Esophagus muscularis mucosa (tissue), 3 donors: ENCODE results near the gene FOXP2.

ENCODE experiments used
- POLR2A ChIP-seq: fragments of 450-650 bp; IDR thresholded peaks from one replicate; pipeline ENCODE4 v1.6.1; 2017; ENCODE audit warnings: antibody characterized with exemption, moderate library complexity, mild to moderate bottlenecking, low read depth
- POLR2AphosphoS5 ChIP-seq, 2 donors: sonication (generic); formaldehyde crosslinking; IDR thresholded peaks; one replicate each; pipeline ENCODE4 v1.6.1; 2017; ENCODE audit warnings: antibody characterized with exemption in 2 of 2
- TF ChIP-seq, protein P1 (sequence below), 3 experiments: fragments of 200-600 bp in 2 of 3; fragments of 450-650 bp in 1 of 3; sonication (generic) in 2 of 3; IDR thresholded peaks; one replicate each; pipeline ENCODE4 v1.5.1; 2017 to 2019; ENCODE audit warnings: antibody characterized with exemption in 3 of 3, mild to moderate bottlenecking in 2 of 3, moderate library complexity in 1 of 3

DNA sequence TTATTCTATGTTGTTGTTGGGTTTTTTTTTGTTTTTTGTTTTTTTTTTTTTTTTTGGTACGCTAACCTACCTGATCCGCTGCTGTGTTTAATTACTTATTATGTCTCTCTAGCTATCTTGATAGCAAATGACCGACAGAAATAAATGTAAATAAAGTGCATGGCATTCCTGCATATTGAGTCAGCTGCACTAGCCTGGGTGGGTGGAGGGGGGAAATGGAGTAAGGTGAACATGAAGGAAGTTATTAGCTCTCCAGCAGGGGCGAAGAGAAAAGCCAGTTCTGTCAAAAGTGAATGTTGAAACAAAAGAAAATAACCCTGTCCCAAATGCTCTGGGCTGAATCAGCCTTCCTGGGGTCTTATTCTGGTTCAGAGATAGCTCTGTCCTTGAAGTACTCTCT lies 296.6 kb downstream of the FOXP2 start:
- TF ChIP-seq POLR2A = no peak
- TF ChIP-seq, protein P1, sequence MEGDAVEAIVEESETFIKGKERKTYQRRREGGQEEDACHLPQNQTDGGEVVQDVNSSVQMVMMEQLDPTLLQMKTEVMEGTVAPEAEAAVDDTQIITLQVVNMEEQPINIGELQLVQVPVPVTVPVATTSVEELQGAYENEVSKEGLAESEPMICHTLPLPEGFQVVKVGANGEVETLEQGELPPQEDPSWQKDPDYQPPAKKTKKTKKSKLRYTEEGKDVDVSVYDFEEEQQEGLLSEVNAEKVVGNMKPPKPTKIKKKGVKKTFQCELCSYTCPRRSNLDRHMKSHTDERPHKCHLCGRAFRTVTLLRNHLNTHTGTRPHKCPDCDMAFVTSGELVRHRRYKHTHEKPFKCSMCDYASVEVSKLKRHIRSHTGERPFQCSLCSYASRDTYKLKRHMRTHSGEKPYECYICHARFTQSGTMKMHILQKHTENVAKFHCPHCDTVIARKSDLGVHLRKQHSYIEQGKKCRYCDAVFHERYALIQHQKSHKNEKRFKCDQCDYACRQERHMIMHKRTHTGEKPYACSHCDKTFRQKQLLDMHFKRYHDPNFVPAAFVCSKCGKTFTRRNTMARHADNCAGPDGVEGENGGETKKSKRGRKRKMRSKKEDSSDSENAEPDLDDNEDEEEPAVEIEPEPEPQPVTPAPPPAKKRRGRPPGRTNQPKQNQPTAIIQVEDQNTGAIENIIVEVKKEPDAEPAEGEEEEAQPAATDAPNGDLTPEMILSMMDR (IDR thresholded peaks at IDR 0.05) = no peak
- TF ChIP-seq POLR2AphosphoS5 (IDR thresholded peaks at IDR 0.05) = no peak
